Measurements from ENCODE around the gene ELP2. TPM values are rescaled to one million over a fixed set of nuclear protein-coding genes. Genes with fewer than 3 reads are reported as not detected.
"Not testable (repeated sequence)": the region's sequence is repeated elsewhere in the genome, so short reads cannot be mapped to it uniquely, and the experiment has no call there.

The ELP2 gene
- polyA plus RNA-seq, 1 donor from 2014 or later: 83.6 TPM

- Histone ChIP-seq H3K9me3 (ENCODE audit: low read length) (no peaks in the 10 kb centered on the region), H3K4me3 (ENCODE audit: low read length) (no peak overlapping the region), H3K9me2 (ENCODE audit: insufficient read depth, low read length) (no peaks in the 10 kb centered on the region), H3F3A (ENCODE audit: insufficient read depth, low read length, poor library complexity, severe bottlenecking) (no peaks in the 10 kb centered on the region), H3K9ac (ENCODE audit: low read length) (no peak overlapping the region), H3K27ac (ENCODE audit: low read length) (no peak overlapping the region), H3K4me2 (ENCODE audit: low read length) (no peak overlapping the region), H2AFZ (ENCODE audit: low read depth, low read length) (no peak overlapping the region), H3K27me3 (ENCODE audit: insufficient read depth, low read depth, low read length) (no peaks in the 10 kb centered on the region), H3K36me3 (ENCODE audit: insufficient read depth, low read length) (peaks cover 7% of the 10 kb centered on the region), H3K79me2 (replicated peaks; ENCODE audit: insufficient read depth, low read length) (no peaks in the 10 kb centered on the region), H4K20me1 (ENCODE audit: insufficient read depth) (no peaks in the 10 kb centered on the region)
- TF ChIP-seq EZH2 (IDR thresholded peaks at IDR 0.05; ENCODE audit: borderline replicate concordance, insufficient read depth, low read length, poor library complexity, severe bottlenecking) (no peak), RAD21 (conservative IDR thresholded peaks at IDR 0.05) (no peak), POLR2AphosphoS5 (IDR thresholded peaks at IDR 0.05) (no peak), EP300 (conservative IDR thresholded peaks at IDR 0.05; ENCODE audit: poor library complexity, severe bottlenecking) (no peak)
These were observed 15.4 kb upstream of the ELP2 start for GRCh38 chr18:36114251-36114650.

GRCh38 chr18:36114738-36115137, 15.0 kb upstream of the ELP2 start:
- Histone ChIP-seq H4K20me1 (ENCODE audit: insufficient read depth) (no peaks in the 10 kb centered on the region), H2AFZ (ENCODE audit: low read depth, low read length) (no peak overlapping the region), H3K36me3 (ENCODE audit: insufficient read depth, low read length) (peaks cover 7% of the 10 kb centered on the region), H3K27me3 (ENCODE audit: insufficient read depth, low read depth, low read length) (no peaks in the 10 kb centered on the region), H3K4me2 (ENCODE audit: low read length) (no peak overlapping the region), H3F3A (ENCODE audit: insufficient read depth, low read length, poor library complexity, severe bottlenecking) (no peaks in the 10 kb centered on the region), H3K4me3 (ENCODE audit: low read length) (no peak overlapping the region), H3K9me3 (ENCODE audit: low read length) (no peaks in the 10 kb centered on the region), H3K79me2 (replicated peaks; ENCODE audit: insufficient read depth, low read length) (no peaks in the 10 kb centered on the region), H3K9ac (ENCODE audit: low read length) (no peak overlapping the region), H3K9me2 (ENCODE audit: insufficient read depth, low read length) (no peaks in the 10 kb centered on the region), H3K27ac (ENCODE audit: low read length) (no peak overlapping the region)
- TF ChIP-seq SMC3 (conservative IDR thresholded peaks at IDR 0.05; ENCODE audit: poor library complexity) (no peak), EZH2 (IDR thresholded peaks at IDR 0.05; ENCODE audit: borderline replicate concordance, insufficient read depth, low read length, poor library complexity, severe bottlenecking) (no peak), EP300 (conservative IDR thresholded peaks at IDR 0.05; ENCODE audit: poor library complexity, severe bottlenecking) (no peak), TAF1 (IDR thresholded peaks at IDR 0.05; ENCODE audit: low read depth) (no peak), MXI1 (conservative IDR thresholded peaks at IDR 0.05; ENCODE audit: poor library complexity, severe bottlenecking) (no peak), REST (IDR thresholded peaks at IDR 0.05; ENCODE audit: borderline replicate concordance) (no peak), RAD21 (conservative IDR thresholded peaks at IDR 0.05) (no peak), POLR2AphosphoS5 (IDR thresholded peaks at IDR 0.05) (no peak), CTCF (IDR thresholded peaks at IDR 0.05; ENCODE audit: poor library complexity, severe bottlenecking) (no peak)

GRCh38 chr18:36116771-36117170, 12.9 kb upstream of the ELP2 start:
- H3K9me2 ChIP-seq (ENCODE audit: insufficient read depth, low read length); H3F3A ChIP-seq (ENCODE audit: insufficient read depth, low read length, poor library complexity, severe bottlenecking); H3K27me3 ChIP-seq (ENCODE audit: insufficient read depth, low read depth, low read length); H3K4me2 ChIP-seq (ENCODE audit: low read length); H3K4me3 ChIP-seq (ENCODE audit: low read length); H3K9me3 ChIP-seq (ENCODE audit: low read length); H3K36me3 ChIP-seq (ENCODE audit: insufficient read depth, low read length); H3K9ac ChIP-seq (ENCODE audit: low read length); H2AFZ ChIP-seq (ENCODE audit: low read depth, low read length); H4K20me1 ChIP-seq (ENCODE audit: insufficient read depth); H3K79me2 ChIP-seq (replicated peaks; ENCODE audit: insufficient read depth, low read length); H3K27ac ChIP-seq (ENCODE audit: low read length): not testable (repeated sequence)

Data from neural cell (in vitro differentiated cells).